VCaP (cell line): ENCODE data around the gene ZBTB16.
A peak's percentile ranks its signal among the peaks of the same experiment; 100 is the strongest.

Experiments used
- H3K27ac ChIP-seq: fragments of 450-650 bp; 2 replicates; pipeline ENCODE4 v1.5.1; 2017
- TF ChIP-seq, protein P1 (sequence below): fragments of 450-650 bp; conservative IDR thresholded peaks from 2 replicates; pipeline ENCODE4 v1.5.1; 2017; ENCODE audit warnings: mild to moderate bottlenecking, moderate library complexity

The ZBTB16 gene

GRCh38 chr11:114091516-114092397 is 32.2 kb downstream of the ZBTB16 start:
- peak overlapping the region; percentile 66; the same call in 1 of the 2 replicates for H3K27ac ChIP-seq
- TF ChIP-seq, protein P1, sequence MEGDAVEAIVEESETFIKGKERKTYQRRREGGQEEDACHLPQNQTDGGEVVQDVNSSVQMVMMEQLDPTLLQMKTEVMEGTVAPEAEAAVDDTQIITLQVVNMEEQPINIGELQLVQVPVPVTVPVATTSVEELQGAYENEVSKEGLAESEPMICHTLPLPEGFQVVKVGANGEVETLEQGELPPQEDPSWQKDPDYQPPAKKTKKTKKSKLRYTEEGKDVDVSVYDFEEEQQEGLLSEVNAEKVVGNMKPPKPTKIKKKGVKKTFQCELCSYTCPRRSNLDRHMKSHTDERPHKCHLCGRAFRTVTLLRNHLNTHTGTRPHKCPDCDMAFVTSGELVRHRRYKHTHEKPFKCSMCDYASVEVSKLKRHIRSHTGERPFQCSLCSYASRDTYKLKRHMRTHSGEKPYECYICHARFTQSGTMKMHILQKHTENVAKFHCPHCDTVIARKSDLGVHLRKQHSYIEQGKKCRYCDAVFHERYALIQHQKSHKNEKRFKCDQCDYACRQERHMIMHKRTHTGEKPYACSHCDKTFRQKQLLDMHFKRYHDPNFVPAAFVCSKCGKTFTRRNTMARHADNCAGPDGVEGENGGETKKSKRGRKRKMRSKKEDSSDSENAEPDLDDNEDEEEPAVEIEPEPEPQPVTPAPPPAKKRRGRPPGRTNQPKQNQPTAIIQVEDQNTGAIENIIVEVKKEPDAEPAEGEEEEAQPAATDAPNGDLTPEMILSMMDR: no peak

DNA sequence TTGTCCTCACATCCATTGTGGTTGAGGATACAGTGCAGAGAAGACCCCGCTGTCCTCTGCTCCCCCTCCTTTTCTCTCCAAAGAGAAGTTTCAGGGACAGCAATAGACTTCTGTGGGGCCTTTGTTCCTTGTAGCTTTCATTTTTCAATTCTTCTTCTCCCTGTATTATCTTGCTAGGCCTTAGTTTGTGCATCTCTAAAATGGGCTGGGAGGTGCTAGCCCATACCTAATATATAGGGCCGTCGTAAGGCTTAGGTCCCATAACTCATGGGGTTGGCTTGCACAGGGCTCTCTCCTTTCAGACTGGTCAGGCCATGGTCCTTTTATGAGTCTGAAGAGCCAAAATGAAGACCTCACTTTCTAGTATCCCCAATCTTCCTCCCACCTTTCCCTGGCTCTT is 33.0 kb downstream of the ZBTB16 start:
- peak overlapping the region; percentile 66; the same call in 1 of the 2 replicates for H3K27ac ChIP-seq
- TF ChIP-seq, protein P1: no peak

DNA sequence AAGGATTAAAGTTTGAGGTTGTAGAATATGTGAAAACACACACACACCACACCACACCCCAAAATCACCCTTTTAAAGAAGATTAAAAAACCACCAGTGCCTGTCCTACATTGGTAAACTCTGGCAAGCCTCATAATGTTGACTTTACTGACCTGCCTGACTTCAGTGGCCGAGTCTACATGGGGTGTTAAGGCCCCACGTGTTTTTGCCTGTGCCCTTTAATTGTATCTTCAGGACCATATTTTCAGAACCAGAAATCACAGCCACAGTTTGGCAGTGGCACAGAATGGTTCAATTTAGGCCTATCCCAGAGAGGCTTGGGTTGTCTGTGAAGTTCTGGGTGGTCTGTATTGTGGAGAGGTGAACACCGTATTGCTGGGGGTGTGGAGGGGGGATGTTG is 33.4 kb downstream of the ZBTB16 start:
- TF ChIP-seq, protein P1: no peak
- no peak overlapping the region; the same call in 1 of the 2 replicates for H3K27ac ChIP-seq

DNA sequence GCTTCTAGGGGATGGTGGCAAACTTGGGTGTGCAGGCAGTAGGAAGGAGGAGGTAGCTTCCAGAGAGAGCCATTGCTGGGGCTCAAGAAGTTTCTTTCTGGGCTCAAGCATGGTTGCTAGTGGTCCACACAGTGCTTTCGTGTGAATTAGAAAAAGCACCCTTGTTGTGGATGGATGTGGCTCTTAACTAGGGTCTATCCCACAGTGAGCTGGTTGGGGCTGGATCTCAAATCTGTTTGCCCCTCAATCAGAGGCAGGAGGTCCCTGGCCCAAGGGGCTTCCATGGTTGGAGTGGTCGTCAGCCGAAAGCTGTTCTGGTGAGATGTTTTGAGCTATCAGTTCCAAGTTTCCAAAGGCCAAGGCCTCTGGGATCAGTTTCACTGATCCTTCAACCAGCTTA is 35.0 kb downstream of the ZBTB16 start:
- TF ChIP-seq, protein P1: no peak
- H3K27ac ChIP-seq: peak overlapping the region; percentile 67; the same call in 1 of the 2 replicates

- TF ChIP-seq, protein P1: no peak
- H3K27ac ChIP-seq: peak overlapping the region; percentile 67
These were observed 36.4 kb downstream of the ZBTB16 start for GRCh38 chr11:114095899-114096298.

- peak overlapping the region; percentile 67 for H3K27ac ChIP-seq
These were observed 38.3 kb downstream of the ZBTB16 start for GRCh38 chr11:114097832-114098231.

DNA sequence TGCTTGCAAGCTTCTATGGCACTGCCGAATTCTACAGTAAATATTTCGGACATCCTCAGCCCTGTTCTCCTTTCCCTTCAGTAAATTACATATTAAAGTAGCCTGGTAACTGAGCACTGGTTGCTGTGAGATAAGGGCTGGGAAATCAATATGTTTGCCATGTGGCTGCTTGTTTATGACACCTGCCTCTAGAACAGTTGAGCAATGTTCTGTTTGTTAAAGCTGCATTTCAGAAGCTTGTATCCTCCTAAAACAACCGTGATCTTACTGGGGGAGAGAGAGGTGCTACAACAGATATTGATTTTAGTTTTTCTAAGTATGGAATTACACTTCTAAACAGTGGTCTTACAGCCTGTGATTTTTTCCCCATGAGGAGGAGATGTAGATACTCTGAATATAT is 39.4 kb downstream of the ZBTB16 start:
- TF ChIP-seq, protein P1: no peak
- H3K27ac ChIP-seq: peak overlapping the region; percentile 67

More at GRCh38 chr11:114097832-114098231, 38.3 kb downstream of the ZBTB16 start:
- TF ChIP-seq, protein P1: no peak
